Small intestine (tissue), 7 donors: Measurements from ENCODE around the gene LRRC36. TPM values are rescaled to one million over a fixed set of nuclear protein-coding genes. Genes with fewer than 3 reads are reported as not detected.

Experiments used
- DNase-seq, 2 donors: peaks; one replicate each; pipeline versions ENCODE4 v3.0.0 to v3.0.0-alpha.2; 2013
- FAIRE-seq: peaks from 2 replicates; lab custom pipeline; 2012; peaks lifted over from hg19 to GRCh38; lab: Jason Lieb, UNC
- H3K27ac ChIP-seq, 3 donors: one replicate each; pipeline ENCODE4 v1.5.1; 2013; ENCODE audit warnings: low read length in 2 of 3, mild to moderate bottlenecking in 2 of 3, control low read depth in 1 of 3, inconsistent platforms in 1 of 3, low read depth in 1 of 3, moderate library complexity in 1 of 3
- H3K27me3 ChIP-seq, 3 donors: one replicate each; pipeline ENCODE4 v1.6.1; 2013; ENCODE audit warnings: low read length in 3 of 3, inconsistent platforms in 1 of 3; ENCODE audit not compliant: control insufficient read depth in 3 of 3, insufficient read depth in 3 of 3
- H3K36me3 ChIP-seq, 3 donors: one replicate each; pipeline ENCODE4 v1.6.1; 2013; ENCODE audit warnings: low read length in 3 of 3, inconsistent platforms in 1 of 3, low read depth in 1 of 3, mild to moderate bottlenecking in 1 of 3, moderate library complexity in 1 of 3; ENCODE audit not compliant: control insufficient read depth in 3 of 3, insufficient read depth in 2 of 3
- H3K4me1 ChIP-seq, 3 donors: one replicate each; pipeline ENCODE4 v1.6.1; 2013; ENCODE audit warnings: low read length in 2 of 3, inconsistent platforms in 1 of 3, low read depth in 1 of 3, mild to moderate bottlenecking in 1 of 3, moderate library complexity in 1 of 3; ENCODE audit not compliant: control insufficient read depth in 3 of 3, insufficient read depth in 2 of 3
- H3K4me3 ChIP-seq, 3 donors: one replicate each; pipeline ENCODE4 v1.5.1; 2013; ENCODE audit warnings: low read length in 3 of 3, control low read depth in 1 of 3, inconsistent platforms in 1 of 3, low read depth in 1 of 3, mild to moderate bottlenecking in 1 of 3, moderate library complexity in 1 of 3
- H3K9me3 ChIP-seq, 2 donors: one replicate each; pipeline ENCODE4 v1.6.1; 2013; ENCODE audit warnings: low read depth in 1 of 2, low read length in 1 of 2; ENCODE audit not compliant: control insufficient read depth in 2 of 2, insufficient read depth in 1 of 2
- WGBS, 3 donors: extraction: QIAGEN DNeasy Blood & Tissue Kit; methylation state at CpG; one replicate each; pipeline ENCODE4 v1.1.7; 2013; 5-methylcytosine and 5-hydroxymethylcytosine counted together
- polyA plus RNA-seq, 4 donors: library from polyadenylated mRNA; stranded (reverse) in 3 of 4; unstranded in 1 of 4; fragments of 200-250 nt in 3 of 4; fragments of 120-200 nt in 1 of 4; gene quantifications; one replicate each; pipeline versions ENCODE4 v1.2.1 to v1.2.3, GENCODE V29; 2013
- donor health status: healthy with polysubstance abuse.
- donor health status: control.
- donor health status: control.
- donor health status: Bipolar disorder and iron deficiency.
- donor health status: healthy.

Gene LRRC36
- polyA plus RNA-seq, 4 donors: 0.87 to 1.9 TPM; not detected in 2

GRCh38 chr16:67280090-67281015 lies 46.3 kb upstream of the LRRC36 start:
- Histone ChIP-seq H3K36me3 (peaks cover 0 to 40% (median 0%) of the 10 kb centered on the region in 3 donors), H3K27me3 (no peaks in the 10 kb centered on the region), H3K9me3 (no peaks in the 10 kb centered on the region), H3K4me1 (peaks cover 0 to 10% (median 4%) of the 10 kb centered on the region in 3 donors), H3K27ac (no peak overlapping the region), H3K4me3 (no peak overlapping the region)
- 90 to 93% (median 92%) methylated on average over 15 of the region's 15 CpGs for WGBS, 3 donors
- FAIRE-seq: no peak
- no peak for DNase-seq

GRCh38 chr16:67281536-67282446 lies 44.8 kb upstream of the LRRC36 start:
- Histone ChIP-seq H3K4me1 (peaks cover 0 to 10% (median 4%) of the 10 kb centered on the region in 3 donors), H3K36me3 (peaks cover 0 to 39% (median 0%) of the 10 kb centered on the region in 3 donors), H3K27ac (no peak overlapping the region), H3K27me3 (no peaks in the 10 kb centered on the region), H3K9me3 (no peaks in the 10 kb centered on the region), H3K4me3 (no peak overlapping the region)
- 90 to 95% (median 91%) methylated on average over 10 to 14 of the region's 14 CpGs for WGBS, 3 donors
- no peak for FAIRE-seq
- no peak for DNase-seq

GRCh38 chr16:67282447-67282805 lies 44.2 kb upstream of the LRRC36 start:
- Histone ChIP-seq H3K36me3 (peaks cover 0 to 37% (median 0%) of the 10 kb centered on the region in 3 donors), H3K9me3 (no peaks in the 10 kb centered on the region), H3K4me3 (no peak overlapping the region), H3K27me3 (no peaks in the 10 kb centered on the region), H3K27ac (no peak overlapping the region), H3K4me1 (peaks cover 0 to 10% (median 4%) of the 10 kb centered on the region in 3 donors)
- FAIRE-seq: no peak
- no peak for DNase-seq
- WGBS, 3 donors: 94 to 97% (median 96%) methylated on average over 10 of the region's 10 CpGs

- H3K4me3 ChIP-seq: no peak overlapping the region
- peaks cover 0 to 7% (median 3%) of the 10 kb centered on the region in 3 donors for H3K4me1 ChIP-seq
- no peaks in the 10 kb centered on the region for H3K9me3 ChIP-seq
- 91 to 95% (median 93%) methylated on average over 7 of the region's 7 CpGs for WGBS, 3 donors
- FAIRE-seq (no peak), DNase-seq (no peak)
- H3K27me3 ChIP-seq: no peaks in the 10 kb centered on the region
- peaks cover 0 to 38% (median 0%) of the 10 kb centered on the region in 3 donors for H3K36me3 ChIP-seq
- H3K27ac ChIP-seq: no peak overlapping the region
These were observed 43.4 kb upstream of the LRRC36 start for GRCh38 chr16:67283039-67283825.

- FAIRE-seq (no peak), DNase-seq (no peak)
- Histone ChIP-seq H3K4me3 (no peak overlapping the region), H3K27me3 (no peaks in the 10 kb centered on the region), H3K27ac (no peak overlapping the region), H3K4me1 (no peaks in the 10 kb centered on the region), H3K9me3 (no peaks in the 10 kb centered on the region), H3K36me3 (peaks cover 0 to 42% (median 0%) of the 10 kb centered on the region in 3 donors)
- WGBS, 3 donors: 89 to 93% (median 92%) methylated on average over 21 of the region's 21 CpGs
These were observed 42.6 kb upstream of the LRRC36 start for GRCh38 chr16:67283826-67284555.

GRCh38 chr16:67284699-67285646 lies 41.6 kb upstream of the LRRC36 start:
- Histone ChIP-seq H3K4me3 (no peak overlapping the region), H3K4me1 (no peaks in the 10 kb centered on the region), H3K27me3 (no peaks in the 10 kb centered on the region), H3K9me3 (no peaks in the 10 kb centered on the region), H3K36me3 (peaks cover 0 to 42% (median 0%) of the 10 kb centered on the region in 3 donors), H3K27ac (no peak overlapping the region)
- FAIRE-seq (no peak), DNase-seq (peak; percentile 33 to 55)
- WGBS, 3 donors: 56 to 77% (median 67%) methylated on average over 30 to 34 of the region's 34 CpGs
